ENCODE measurements around the gene MATR3. TPM values are rescaled to one million over a fixed set of nuclear protein-coding genes. Genes with fewer than 3 reads are reported as not detected.

MATR3 gene
- total and polyA plus RNA-seq, 2 of the 4 experiments (the other 2 are of a cell fraction) = 81.4 to 367 TPM

DNA sequence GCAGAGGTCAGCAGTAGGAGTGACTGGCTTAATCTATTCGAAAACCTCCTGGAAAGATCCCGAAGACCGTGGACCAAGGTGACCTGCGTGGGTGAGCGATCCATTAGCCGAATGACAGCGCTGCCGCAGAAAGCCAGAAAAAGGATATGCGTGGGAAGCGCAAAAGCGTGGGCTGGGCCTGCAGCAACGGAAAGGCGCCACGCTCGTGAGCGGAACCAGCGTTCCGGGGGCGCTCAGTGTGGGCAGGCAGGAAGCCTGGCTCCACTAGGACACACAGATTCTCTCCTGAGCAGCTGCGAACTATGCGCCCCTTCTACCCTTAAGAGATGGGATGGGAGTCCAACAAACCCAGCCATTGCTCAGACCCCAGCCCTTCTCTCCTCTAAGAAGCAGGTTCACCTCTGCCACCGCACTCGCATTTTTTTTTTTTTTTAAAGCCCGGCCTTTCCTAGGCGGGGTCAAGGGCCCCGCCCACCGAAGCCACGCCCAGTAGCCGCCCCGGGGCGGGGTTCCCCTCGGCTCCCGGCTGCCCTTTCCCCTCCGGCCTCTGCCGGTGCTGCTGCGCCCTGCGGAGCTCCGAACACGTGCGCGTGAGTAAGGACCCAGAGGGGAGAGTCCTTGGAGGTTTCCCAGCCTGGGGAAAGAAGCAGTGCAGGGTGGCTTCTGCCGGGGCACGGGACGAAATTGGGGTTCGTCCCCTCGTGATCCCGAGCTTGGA lies 19.8 kb upstream of the MATR3 start (continued):
- TF ChIP-seq RCOR1 (IDR thresholded peaks at IDR 0.05; ENCODE audit: insufficient replicate concordance, low read length) = no peak
- no peak for TF ChIP-seq FOS (IDR thresholded peaks at IDR 0.05; ENCODE audit: low read depth, low read length)

DNA sequence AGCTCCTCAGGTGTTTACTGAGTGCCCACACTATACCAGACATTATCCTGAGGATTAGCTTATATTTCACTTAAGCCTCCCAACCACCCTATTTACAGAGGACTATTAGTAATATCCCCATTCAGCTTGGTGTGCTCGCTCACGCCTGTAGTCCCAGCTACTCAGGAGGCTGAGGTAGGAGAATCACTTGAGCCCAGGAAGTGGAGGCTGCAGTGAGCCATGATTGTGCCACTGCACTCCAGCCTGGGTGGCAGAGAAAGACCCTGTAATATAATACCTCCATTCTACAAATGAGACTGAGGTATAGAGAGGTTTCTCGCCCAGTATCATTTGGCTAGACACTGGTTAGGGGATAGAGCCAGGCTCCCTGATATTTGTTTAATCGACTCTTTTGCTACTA lies 18.0 kb upstream of the MATR3 start:
- Histone ChIP-seq H3K4me3 (ENCODE audit: insufficient read depth, low read depth, low read length) (no peak overlapping the region), H2BK120ac (ENCODE audit: low read depth, low read length) (no peak overlapping the region), H2BK15ac (ENCODE audit: low read depth, low read length) (no peak overlapping the region), H2BK5ac (ENCODE audit: low read depth, low read length, poor library complexity, severe bottlenecking) (no peak overlapping the region), H3K9ac (ENCODE audit: low read depth, low read length) (no peak overlapping the region), H3K4ac (ENCODE audit: low read depth, low read length) (no peak overlapping the region), H2AK9ac (replicated peaks; ENCODE audit: low read depth, low read length, poor library complexity) (no peak overlapping the region), H3K4me2 (ENCODE audit: low read depth, low read length) (no peak overlapping the region), H3K27ac (ENCODE audit: insufficient read depth, low read length) (no peak overlapping the region), H2BK20ac (ENCODE audit: low read depth, low read length) (no peak overlapping the region), H4K91ac (ENCODE audit: insufficient read depth, low read depth, low read length) (no peak overlapping the region), H3K27me3 (ENCODE audit: control insufficient read depth, insufficient read depth, low read length) (no peaks in the 10 kb centered on the region), H2AFZ (replicated peaks; ENCODE audit: low read length, poor library complexity) (no peak overlapping the region), H4K8ac (ENCODE audit: low read depth in 2 of 2, low read length in 2 of 2) (0 out of 4 replicates have a peak overlapping the region, but pooled peaks of 1 of the 2 experiments have one; percentile 24), H3K9me3 (ENCODE audit: control insufficient read depth, insufficient read depth, low read length) (no peaks in the 10 kb centered on the region), H2AK5ac (ENCODE audit: low read depth, low read length) (no peak overlapping the region), H4K20me1 (ENCODE audit: insufficient read depth, low read length) (no peaks in the 10 kb centered on the region), H3K9me1 (ENCODE audit: insufficient read depth, low read length) (peaks cover 20% of the 10 kb centered on the region), H3K79me1 (ENCODE audit: low read depth in 1 of 2, low read length in 2 of 2) (peaks cover 22 to 65% of the 10 kb centered on the region in 2 experiments), H3K18ac (ENCODE audit: low read depth, low read length) (no peak overlapping the region), H3K14ac (replicated peaks; ENCODE audit: low read depth, low read length) (peak overlapping the region; percentile 70; the same call in 1 of the 2 replicates), H3K4me1 (ENCODE audit: control insufficient read depth, insufficient read depth, low read length) (peaks cover 24% of the 10 kb centered on the region), H3K56ac (ENCODE audit: extremely low read depth, insufficient read depth, low read length) (no peak overlapping the region), H3K36me3 (ENCODE audit: control insufficient read depth, insufficient read depth, low read length) (peaks cover 18% of the 10 kb centered on the region), H3K23ac (ENCODE audit: low read depth, low read length) (no peak overlapping the region; the same call in 1 of the 2 replicates), H4K5ac (ENCODE audit: low read depth, low read length) (no peak overlapping the region)
- TSS peak; percentile 47 for BruUV-seq (replicated peaks)
- dilution Hi-C loops (cut with HindIII; ENCODE audit: low sequenced_read_pairs, unreplicated experiment) = no loop called here
- TF ChIP-seq BHLHE40 (IDR thresholded peaks at IDR 0.05; ENCODE audit: low read depth, low read length) (no peak), FOS (IDR thresholded peaks at IDR 0.05; ENCODE audit: low read depth, low read length) (no peak), RCOR1 (IDR thresholded peaks at IDR 0.05; ENCODE audit: insufficient replicate concordance, low read length) (no peak), CTCF (conservative IDR thresholded peaks at IDR 0.05; ENCODE audit: low read depth, low read length) (no peak), CEBPB (IDR thresholded peaks at IDR 0.05; ENCODE audit: low read depth, low read length) (no peak), RAD21 (IDR thresholded peaks at IDR 0.05; ENCODE audit: low read length) (no peak)
- TF ChIP-seq, protein P1, sequence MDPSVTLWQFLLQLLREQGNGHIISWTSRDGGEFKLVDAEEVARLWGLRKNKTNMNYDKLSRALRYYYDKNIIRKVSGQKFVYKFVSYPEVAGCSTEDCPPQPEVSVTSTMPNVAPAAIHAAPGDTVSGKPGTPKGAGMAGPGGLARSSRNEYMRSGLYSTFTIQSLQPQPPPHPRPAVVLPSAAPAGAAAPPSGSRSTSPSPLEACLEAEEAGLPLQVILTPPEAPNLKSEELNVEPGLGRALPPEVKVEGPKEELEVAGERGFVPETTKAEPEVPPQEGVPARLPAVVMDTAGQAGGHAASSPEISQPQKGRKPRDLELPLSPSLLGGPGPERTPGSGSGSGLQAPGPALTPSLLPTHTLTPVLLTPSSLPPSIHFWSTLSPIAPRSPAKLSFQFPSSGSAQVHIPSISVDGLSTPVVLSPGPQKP (IDR thresholded peaks at IDR 0.05; ENCODE audit: borderline replicate concordance, low read depth, low read length) = no peak
- CTCF ChIA-PET = interaction anchor here (0.8 to 1.0 kb wide), 2 partner anchors 10 to 29 kb away, joined by 3 to 4 read pairs; no protein-coding TSS in a partner anchor
- WGBS, 2 experiments (ENCODE audit: extremely low coverage in 2 of 2, insufficient read length in 1 of 2) = 100% methylated on average over 1 of the region's 4 CpGs; no CpG with 5 or more reads in 1 of the 2 experiments
- in situ Hi-C loops (cut with MboI; ENCODE audit: low sequenced_read_pairs) = no loop called here
- DNase-seq (no peak), ATAC-seq (ENCODE audit: low read depth) (no peak)
- intact Hi-C loops (cut with micrococcal nuclease) = no loop called here
- POLR2A ChIA-PET (ENCODE audit: unreplicated experiment) = no interaction called here

Data from IMR-90 (cell line).